H1 (cell line): ENCODE measurements around the gene FRMPD4. TPM values are rescaled to one million over a fixed set of nuclear protein-coding genes. Genes with fewer than 3 reads are reported as not detected.

Source experiments
- CTCF ChIA-PET: fragments of 300-600 bp; sonication (Branson Sonifier 250); formaldehyde crosslinking; loops from one replicate; lab custom pipeline; 2021; ENCODE audit not compliant: partially characterized antibody; lab: Charles Lee
- POLR2A ChIA-PET: fragments of 300-600 bp; sonication (Branson Sonifier 250); formaldehyde crosslinking; loops from one replicate; lab custom pipeline; 2021; ENCODE audit warnings: inconsistent platforms; ENCODE audit not compliant: partially characterized antibody; lab: Charles Lee
- DNase-seq, 2 experiments: peaks; one replicate each; pipeline versions ENCODE4 v3.0.0 to v3.0.0-alpha.2; 2010 to 2022; ENCODE audit warnings: low spot score in 2 of 2, low read depth in 1 of 2, mixed read lengths in 1 of 2
- FAIRE-seq: peaks from 2 replicates; lab custom pipeline; 2011; peaks lifted over from hg19 to GRCh38; lab: Jason Lieb, UNC
- H2AFZ ChIP-seq: 2 replicates; pipeline ENCODE4 v1.8.1; 2012; ENCODE audit warnings: low read length, inconsistent platforms
- H2AK5ac ChIP-seq: 2 replicates; pipeline ENCODE4 v1.6.1; 2013; ENCODE audit warnings: low read depth, low read length
- H2BK120ac ChIP-seq: replicated peaks from 2 replicates; pipeline ENCODE3; 2013; ENCODE audit warnings: low read depth, low read length, inconsistent platforms
- H2BK12ac ChIP-seq: 2 replicates; pipeline ENCODE4 v1.6.1; 2013; ENCODE audit warnings: low read depth, low read length
- H2BK15ac ChIP-seq: 2 replicates; pipeline ENCODE4 v1.6.1; 2013; ENCODE audit warnings: low read length
- H2BK20ac ChIP-seq: 2 replicates; pipeline ENCODE4 v1.6.1; 2013; ENCODE audit warnings: low read length
- H2BK5ac ChIP-seq: 2 replicates; pipeline ENCODE4 v1.6.1; 2013; ENCODE audit warnings: low read depth, low read length
- H3K14ac ChIP-seq: 2 replicates; pipeline ENCODE4 v1.6.1; 2013; ENCODE audit warnings: inconsistent platforms; ENCODE audit not compliant: insufficient read length
- H3K18ac ChIP-seq: 2 replicates; pipeline ENCODE4 v1.6.1; 2013; ENCODE audit warnings: low read length; ENCODE audit errors: extremely low read depth
- H3K23ac ChIP-seq: 2 replicates; pipeline ENCODE4 v1.6.1; 2013; ENCODE audit warnings: inconsistent platforms; ENCODE audit not compliant: insufficient read length
- H3K23me2 ChIP-seq: 2 replicates; pipeline ENCODE4 v1.6.1; 2013; ENCODE audit warnings: low read depth, low read length
- H3K27ac ChIP-seq: 2 replicates; pipeline ENCODE4 v1.6.1; 2011; ENCODE audit warnings: low read depth, low read length, inconsistent platforms
- H3K27me3 ChIP-seq, 4 experiments: replicated peaks in 1 of 4; 1 replicate in 1 of 4; 2 replicates in 3 of 4; pipeline versions ENCODE4 v1.6.1 to v1.8.1; 2011 to 2013; ENCODE audit warnings: low read length in 3 of 4, mild to moderate bottlenecking in 3 of 4, inconsistent platforms in 2 of 4, mixed read lengths in 2 of 4, moderate library complexity in 1 of 4; ENCODE audit not compliant: control insufficient read depth in 3 of 4, insufficient read depth in 3 of 4; ENCODE audit errors: extremely low read depth in 1 of 4
- H3K36me3 ChIP-seq, 4 experiments: 2 replicates each; pipeline versions ENCODE4 v1.6.1 to v1.8.1; 2011 to 2013; ENCODE audit warnings: mild to moderate bottlenecking in 4 of 4, low read length in 3 of 4, moderate library complexity in 2 of 4, control low read depth in 1 of 4, inconsistent platforms in 1 of 4; ENCODE audit not compliant: insufficient read depth in 4 of 4, control insufficient read depth in 2 of 4
- H3K4ac ChIP-seq: replicated peaks from 2 replicates; pipeline ENCODE3; 2013; ENCODE audit warnings: low read length, low read depth, mixed read lengths, inconsistent platforms; ENCODE audit not compliant: insufficient read length
- H3K4me1 ChIP-seq, 4 experiments: replicated peaks in 1 of 4; 1 replicate in 1 of 4; 2 replicates in 3 of 4; pipeline versions ENCODE4 v1.6.1 to v1.8.1; 2011 to 2013; ENCODE audit warnings: low read length in 3 of 4, inconsistent platforms in 2 of 4, mixed read lengths in 1 of 4; ENCODE audit not compliant: insufficient read depth in 4 of 4, control insufficient read depth in 3 of 4
- H3K4me2 ChIP-seq, 2 experiments: 2 replicates each; pipeline versions ENCODE4 v1.6.1 to v1.8.1; 2011 to 2013; ENCODE audit warnings: low read depth in 2 of 2, low read length in 2 of 2, control low read depth in 1 of 2, inconsistent platforms in 1 of 2, mild to moderate bottlenecking in 1 of 2; ENCODE audit not compliant: insufficient read depth in 1 of 2
- H3K4me3 ChIP-seq, 4 experiments: fragments of 200-600, 300-600 bp in 1 of 4; sonication (generic), shearing (Covaris generic), sonication (Bioruptor Twin) in 1 of 4; 2 replicates each; pipeline versions ENCODE4 v1.5.1 to v1.8.1; 2011 to 2016; ENCODE audit warnings: low read length in 4 of 4, low read depth in 3 of 4, control low read depth in 2 of 4, inconsistent platforms in 2 of 4, mild to moderate bottlenecking in 2 of 4, mixed read lengths in 1 of 4, moderate library complexity in 1 of 4; ENCODE audit not compliant: insufficient read depth in 2 of 4; ENCODE audit errors: extremely low read depth in 1 of 4
- H3K56ac ChIP-seq: replicated peaks from 2 replicates; pipeline ENCODE3; 2013; ENCODE audit warnings: low read depth, mild to moderate bottlenecking, mixed read lengths, low read length, inconsistent platforms; ENCODE audit not compliant: insufficient read length
- H3K79me1 ChIP-seq: 2 replicates; pipeline ENCODE4 v1.6.1; 2013; ENCODE audit warnings: low read depth, low read length, control low read depth
- H3K79me2 ChIP-seq, 2 experiments: 2 replicates each; pipeline versions ENCODE4 v1.6.1 to v1.8.1; 2012 to 2013; ENCODE audit warnings: low read length in 2 of 2, mild to moderate bottlenecking in 2 of 2, inconsistent platforms in 1 of 2; ENCODE audit not compliant: insufficient read depth in 2 of 2, control insufficient read depth in 1 of 2
- H3K9ac ChIP-seq, 4 experiments: replicated peaks in 1 of 4; 1 replicate in 1 of 4; 2 replicates in 3 of 4; pipeline versions ENCODE4 v1.6.1 to v1.8.1; 2011 to 2013; ENCODE audit warnings: low read depth in 3 of 4, low read length in 3 of 4, control low read depth in 2 of 4, mild to moderate bottlenecking in 2 of 4, moderate library complexity in 2 of 4, inconsistent platforms in 1 of 4; ENCODE audit errors: extremely low read depth in 1 of 4
- H3K9me3 ChIP-seq, 2 experiments: 2 replicates each; pipeline versions ENCODE4 v1.6.1 to v1.8.1; 2012 to 2013; ENCODE audit warnings: mild to moderate bottlenecking in 2 of 2, moderate library complexity in 2 of 2, control low read depth in 1 of 2, inconsistent platforms in 1 of 2, low read depth in 1 of 2, low read length in 1 of 2, mixed read lengths in 1 of 2; ENCODE audit not compliant: insufficient read depth in 2 of 2
- H4K20me1 ChIP-seq, 2 experiments: replicated peaks in 1 of 2; 2 replicates each; pipeline versions ENCODE3 to v1.8.1; 2011 to 2013; ENCODE audit warnings: inconsistent platforms in 2 of 2, low read length in 2 of 2, mild to moderate bottlenecking in 1 of 2; ENCODE audit not compliant: insufficient read depth in 2 of 2, control insufficient read depth in 1 of 2
- H4K5ac ChIP-seq: 2 replicates; pipeline ENCODE4 v1.6.1; 2013; ENCODE audit warnings: low read length, low read depth, mixed read lengths, inconsistent platforms; ENCODE audit not compliant: insufficient read length
- H4K8ac ChIP-seq: 2 replicates; pipeline ENCODE4 v1.8.0; 2013; ENCODE audit warnings: mild to moderate bottlenecking, moderate library complexity, low read length, inconsistent platforms; ENCODE audit not compliant: insufficient read depth; ENCODE audit errors: extremely low read depth
- H4K91ac ChIP-seq: replicated peaks from 2 replicates; pipeline ENCODE3; 2013; ENCODE audit warnings: low read length, mixed read lengths, inconsistent platforms; ENCODE audit not compliant: insufficient read length
- BACH1 ChIP-seq: IDR thresholded peaks from 2 replicates; pipeline ENCODE4 v1.6.1; 2012; ENCODE audit warnings: low read length, improper control_type of control experiment
- CBX8 ChIP-seq: fragments of 300-800, 300-1000 bp; sonication (generic); IDR thresholded peaks from 2 replicates; pipeline ENCODE4 v1.7.1; 2016; ENCODE audit warnings: low read depth, low read length, borderline replicate concordance
- GABPA ChIP-seq: IDR thresholded peaks from 2 replicates; pipeline ENCODE4 v1.6.1; 2011; ENCODE audit warnings: mild to moderate bottlenecking, low read length, moderate library complexity, borderline replicate concordance; ENCODE audit not compliant: insufficient read depth
- KDM5A ChIP-seq: fragments of 200-600 bp; IDR thresholded peaks from 2 replicates; pipeline ENCODE4 v1.7.1; 2012; ENCODE audit warnings: mild to moderate bottlenecking, low read length, inconsistent platforms, mixed read lengths
- WGBS, 2 experiments: shearing (Covaris generic) in 1 of 2; methylation state at CpG; one replicate each; pipeline versions ENCODE4 v1.1.6 to v1.1.7; 2013 to 2015; ENCODE audit warnings: low lambda C conversion rate in 2 of 2, mixed read lengths in 2 of 2, inconsistent platforms in 1 of 2, low coverage in 1 of 2, missing lambda C conversion rate in 1 of 2; ENCODE audit not compliant: insufficient replicate concordance in 2 of 2, insufficient coverage in 1 of 2, insufficient read length in 1 of 2; ENCODE audit errors: extremely low coverage in 1 of 2, missing lambda C conversion rate in 1 of 2; 5-methylcytosine and 5-hydroxymethylcytosine counted together
- polyA plus RNA-seq, 7 experiments: library from polyadenylated mRNA; depleted of rRNA in 3 of 7; stranded (reverse) in 5 of 7; unstranded in 2 of 7; fragments of >200 nt in 5 of 7; fragments of 200-250 nt in 2 of 7; gene quantifications; 1 replicate in 5 of 7; 2 replicates in 1 of 7; 4 replicates in 1 of 7; pipeline versions ENCODE4 v1.2.1 to v1.2.3, GENCODE V29; 2011 to 2013; ENCODE audit warnings: missing spikeins in 2 of 7, mixed read lengths in 2 of 7
- total RNA-seq: library from RNA; stranded (reverse); fragmentation: NEBNext Ultra II Directional; extraction: Animal tissue kit (Norgen Biotek cat#: 25700); gene quantifications from 2 replicates; pipeline ENCODE4 v1.2.1, GENCODE V29; 2021

The FRMPD4 gene
- total and polyA plus RNA-seq, 2 of the 8 experiments (the other 6 are each of a cell fraction or from before 2014, with no cell fraction given) = 0.02 to 0.37 TPM

- Histone ChIP-seq H2BK15ac (no peak overlapping the region), H3K23ac (no peak overlapping the region), H4K5ac (no peak overlapping the region), H3K4me3 (no peak overlapping the region), H4K20me1 (no peaks in the 10 kb centered on the region), H3K56ac (no peak overlapping the region), H3K27me3 (no peaks in the 10 kb centered on the region), H2BK12ac (no peak overlapping the region), H3K36me3 (no peaks in the 10 kb centered on the region), H4K91ac (no peak overlapping the region), H4K8ac (no peak overlapping the region), H2AFZ (no peak overlapping the region), H3K4me2 (no peak overlapping the region), H3K4ac (no peak overlapping the region), H2BK5ac (no peak overlapping the region), H2BK120ac (no peak overlapping the region), H2AK5ac (no peak overlapping the region), H3K79me1 (no peaks in the 10 kb centered on the region), H3K23me2 (no peaks in the 10 kb centered on the region), H3K9ac (no peak overlapping the region), H2BK20ac (no peak overlapping the region), H3K9me3 (no peaks in the 10 kb centered on the region), H3K79me2 (no peaks in the 10 kb centered on the region), H3K27ac (no peak overlapping the region), H3K4me1 (no peaks in the 10 kb centered on the region), H3K18ac (no peak overlapping the region), H3K14ac (no peak overlapping the region)
- ChIA-PET CTCF (no interaction called here), POLR2A (no interaction called here)
- 83% methylated on average over 9 of the region's 9 CpGs; no CpG with 5 or more reads in 1 of the 2 experiments for WGBS, 2 experiments
- TF ChIP-seq BACH1 = no peak
- TF ChIP-seq CBX8 = no peak
- TF ChIP-seq KDM5A = no peak
- TF ChIP-seq GABPA = no peak
- FAIRE-seq (no peak), DNase-seq (no peak)
Observed at GRCh38 chrX:12469296-12469695, 331.0 kb downstream of the FRMPD4 start.
